HepG2 (cell line): ENCODE results near the gene B3GALNT2. TPM values are rescaled to one million over a fixed set of nuclear protein-coding genes. Genes with fewer than 3 reads are reported as not detected.

Experiments
- CCAR2 ChIP-seq: fragments of 200-400 bp; formaldehyde crosslinking; optimal IDR thresholded peaks from 2 replicates; pipeline ENCODE3; 2018; ENCODE audit warnings: low read depth, mild to moderate bottlenecking, low read length, moderate library complexity
- FLYWCH1 ChIP-seq: sonication (generic); formaldehyde crosslinking; IDR thresholded peaks from 2 replicates; pipeline ENCODE4 v1.8.1; 2023; ENCODE audit warnings: mild to moderate bottlenecking, missing genetic modification reagents
- FOXA3 ChIP-seq: IDR thresholded peaks from 2 replicates; pipeline ENCODE4 v1.6.1; 2016; ENCODE audit warnings: missing genetic modification reagents, missing compliant biosample characterization
- GTF3A ChIP-seq: sonication (generic); formaldehyde crosslinking; conservative IDR thresholded peaks from 2 replicates; pipeline ENCODE4 v1.4.0; 2020; ENCODE audit warnings: mild to moderate bottlenecking, missing genetic modification reagents
- MED8 ChIP-seq: sonication (generic); formaldehyde crosslinking; IDR thresholded peaks from 2 replicates; pipeline ENCODE4 v1.8.1; 2023; ENCODE audit warnings: mild to moderate bottlenecking, missing genetic modification reagents; ENCODE audit not compliant: insufficient replicate concordance
- MEIS1 ChIP-seq: sonication (generic); formaldehyde crosslinking; IDR thresholded peaks from 2 replicates; pipeline ENCODE4 v1.9.0; 2021; ENCODE audit warnings: mild to moderate bottlenecking, missing genetic modification reagents, moderate library complexity, borderline replicate concordance
- PAF1 ChIP-seq: IDR thresholded peaks from 2 replicates; pipeline ENCODE4 v1.6.1; 2016; ENCODE audit warnings: missing genetic modification reagents, missing compliant biosample characterization
- SIX4 ChIP-seq: sonication (generic); formaldehyde crosslinking; IDR thresholded peaks from 2 replicates; pipeline ENCODE4 v1.4.0; 2020; ENCODE audit warnings: missing genetic modification reagents
- SRF ChIP-seq: IDR thresholded peaks from 2 replicates; pipeline ENCODE4 v1.6.1; 2011; ENCODE audit warnings: mild to moderate bottlenecking, low read depth, low read length, moderate library complexity
- ZBTB38 ChIP-seq: sonication (generic); formaldehyde crosslinking; IDR thresholded peaks from 2 replicates; pipeline ENCODE4 v1.5.1; 2020; ENCODE audit warnings: mild to moderate bottlenecking, missing genetic modification reagents
- ZKSCAN8 ChIP-seq: IDR thresholded peaks from 2 replicates; pipeline ENCODE4 v1.6.1; 2016; ENCODE audit warnings: borderline replicate concordance, missing genetic modification reagents, missing compliant biosample characterization
- ZNF253 ChIP-seq: sonication (generic); formaldehyde crosslinking; IDR thresholded peaks from 2 replicates; pipeline ENCODE4 v1.8.0; 2022; ENCODE audit warnings: mild to moderate bottlenecking, missing genetic modification reagents, borderline replicate concordance
- ZNF264 ChIP-seq: sonication (generic); formaldehyde crosslinking; IDR thresholded peaks from 2 replicates; pipeline ENCODE4 v1.4.0; 2020; ENCODE audit warnings: missing genetic modification reagents
- ZNF337 ChIP-seq: sonication (generic); formaldehyde crosslinking; IDR thresholded peaks from 2 replicates; pipeline ENCODE4 v1.5.1; 2020; ENCODE audit warnings: missing genetic modification reagents, low read depth, mild to moderate bottlenecking, borderline replicate concordance
- ZNF34 ChIP-seq: sonication (generic); formaldehyde crosslinking; IDR thresholded peaks from 2 replicates; pipeline ENCODE4 v1.4.0; 2020; ENCODE audit warnings: mild to moderate bottlenecking, missing genetic modification reagents, borderline replicate concordance
- ZNF382 ChIP-seq: sonication (generic); formaldehyde crosslinking; IDR thresholded peaks from 2 replicates; pipeline ENCODE4 v1.5.0; 2020; ENCODE audit warnings: missing genetic modification reagents, mild to moderate bottlenecking, borderline replicate concordance
- ZNF451 ChIP-seq: sonication (generic); formaldehyde crosslinking; IDR thresholded peaks from 2 replicates; pipeline ENCODE4 v1.5.0; 2020; ENCODE audit warnings: mild to moderate bottlenecking, missing genetic modification reagents
- ZNF530 ChIP-seq: sonication (generic); formaldehyde crosslinking; IDR thresholded peaks from 2 replicates; pipeline ENCODE4 v1.5.0; 2020; ENCODE audit warnings: low read depth, mild to moderate bottlenecking, missing genetic modification reagents
- polyA plus RNA-seq, 8 experiments: library from polyadenylated mRNA; depleted of rRNA in 3 of 8; stranded (reverse) in 7 of 8; unstranded in 1 of 8; fragments of >200 nt; fragmentation: Illumina TruSeq in 4 of 8; extraction: Trizol in 4 of 8; gene quantifications; 2 replicates each; pipeline versions ENCODE4 v1.2.1 to v1.2.3, GENCODE V29; 2011 to 2016; ENCODE audit warnings: low read depth in 4 of 8, missing spikeins in 1 of 8, mixed read lengths in 1 of 8; ENCODE audit not compliant: insufficient read depth in 1 of 8
- total RNA-seq, 5 experiments: library from RNA; depleted of rRNA; stranded (reverse); fragments of >200 nt; fragmentation: Illumina TruSeq; extraction: Trizol; gene quantifications; 2 replicates each; pipeline ENCODE4 v1.2.3, GENCODE V29; 2016; ENCODE audit warnings: low read depth in 1 of 5
- TF ChIP-seq, protein P1 (sequence below): sonication (generic); formaldehyde crosslinking; IDR thresholded peaks from 2 replicates; pipeline ENCODE4 v1.5.0; 2020; ENCODE audit warnings: mild to moderate bottlenecking, missing genetic modification reagents
- TF ChIP-seq, protein P2 (sequence below): sonication (generic); formaldehyde crosslinking; conservative IDR thresholded peaks from 2 replicates; pipeline ENCODE4 v1.8.0; 2022; ENCODE audit warnings: mild to moderate bottlenecking, moderate library complexity, missing genetic modification reagents
- TF ChIP-seq, protein P3 (sequence below): IDR thresholded peaks from 2 replicates; pipeline ENCODE4 v1.6.1; 2016
- TF ChIP-seq, protein P4 (sequence below): sonication (generic); formaldehyde crosslinking; IDR thresholded peaks from 2 replicates; pipeline ENCODE4 v1.5.1; 2020; ENCODE audit warnings: missing genetic modification reagents, mild to moderate bottlenecking, borderline replicate concordance
- TF ChIP-seq, protein P5 (sequence below): sonication (generic); formaldehyde crosslinking; IDR thresholded peaks from 2 replicates; pipeline ENCODE4 v1.9.0; 2022; ENCODE audit warnings: missing genetic modification reagents, mild to moderate bottlenecking, borderline replicate concordance

B3GALNT2 gene
- total and polyA plus RNA-seq, 2 of the 13 experiments (the other 11 are each of a cell fraction or from before 2014, with no cell fraction given) = 16.5 to 28.9 TPM

DNA sequence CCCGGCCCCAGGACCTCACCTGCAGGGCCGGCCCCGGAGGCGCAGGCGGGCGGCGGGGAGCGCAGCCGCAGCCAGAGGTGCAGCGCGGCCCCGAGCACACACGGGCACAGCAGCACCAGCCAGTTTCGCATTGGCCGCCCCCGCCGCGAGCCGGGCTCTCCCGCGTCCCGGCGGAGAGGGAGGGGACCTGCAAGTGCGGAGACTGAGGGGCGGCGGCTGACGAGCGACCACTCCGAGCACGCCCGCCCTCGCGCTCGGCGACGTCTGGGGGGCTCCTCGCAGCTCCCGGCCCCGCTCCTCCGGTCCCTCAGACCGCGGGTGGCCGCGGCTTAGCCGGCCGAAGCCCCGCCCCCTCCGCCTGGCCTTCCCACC is at the start of gene B3GALNT2 (continued):
- TF ChIP-seq ZNF337 (CRISPR knock-in tag) (no peak), ZKSCAN8 (no peak), MED8 (CRISPR knock-in tag) (no peak), MEIS1 (CRISPR knock-in tag) (peak; percentile 86), FOXA3 (CRISPR knock-in tag) (no peak), FLYWCH1 (CRISPR knock-in tag) (no peak), ZNF264 (CRISPR knock-in tag) (no peak), PAF1 (CRISPR knock-in tag) (no peak), ZNF253 (no peak), GTF3A (peak; percentile 95; the same call in 1 of the 2 replicates), SRF (no peak), SIX4 (CRISPR knock-in tag) (no peak), ZBTB38 (CRISPR knock-in tag) (no peak), ZNF34 (CRISPR knock-in tag) (peak; percentile 57; the same call in 1 of the 2 replicates), ZNF382 (no peak), ZNF451 (no peak; the same call in 1 of the 2 replicates), CCAR2 (no peak), ZNF530 (no peak)
- TF ChIP-seq, protein P1, sequence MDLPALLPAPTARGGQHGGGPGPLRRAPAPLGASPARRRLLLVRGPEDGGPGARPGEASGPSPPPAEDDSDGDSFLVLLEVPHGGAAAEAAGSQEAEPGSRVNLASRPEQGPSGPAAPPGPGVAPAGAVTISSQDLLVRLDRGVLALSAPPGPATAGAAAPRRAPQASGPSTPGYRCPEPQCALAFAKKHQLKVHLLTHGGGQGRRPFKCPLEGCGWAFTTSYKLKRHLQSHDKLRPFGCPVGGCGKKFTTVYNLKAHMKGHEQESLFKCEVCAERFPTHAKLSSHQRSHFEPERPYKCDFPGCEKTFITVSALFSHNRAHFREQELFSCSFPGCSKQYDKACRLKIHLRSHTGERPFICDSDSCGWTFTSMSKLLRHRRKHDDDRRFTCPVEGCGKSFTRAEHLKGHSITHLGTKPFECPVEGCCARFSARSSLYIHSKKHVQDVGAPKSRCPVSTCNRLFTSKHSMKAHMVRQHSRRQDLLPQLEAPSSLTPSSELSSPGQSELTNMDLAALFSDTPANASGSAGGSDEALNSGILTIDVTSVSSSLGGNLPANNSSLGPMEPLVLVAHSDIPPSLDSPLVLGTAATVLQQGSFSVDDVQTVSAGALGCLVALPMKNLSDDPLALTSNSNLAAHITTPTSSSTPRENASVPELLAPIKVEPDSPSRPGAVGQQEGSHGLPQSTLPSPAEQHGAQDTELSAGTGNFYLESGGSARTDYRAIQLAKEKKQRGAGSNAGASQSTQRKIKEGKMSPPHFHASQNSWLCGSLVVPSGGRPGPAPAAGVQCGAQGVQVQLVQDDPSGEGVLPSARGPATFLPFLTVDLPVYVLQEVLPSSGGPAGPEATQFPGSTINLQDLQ = no peak
- TF ChIP-seq, protein P2, sequence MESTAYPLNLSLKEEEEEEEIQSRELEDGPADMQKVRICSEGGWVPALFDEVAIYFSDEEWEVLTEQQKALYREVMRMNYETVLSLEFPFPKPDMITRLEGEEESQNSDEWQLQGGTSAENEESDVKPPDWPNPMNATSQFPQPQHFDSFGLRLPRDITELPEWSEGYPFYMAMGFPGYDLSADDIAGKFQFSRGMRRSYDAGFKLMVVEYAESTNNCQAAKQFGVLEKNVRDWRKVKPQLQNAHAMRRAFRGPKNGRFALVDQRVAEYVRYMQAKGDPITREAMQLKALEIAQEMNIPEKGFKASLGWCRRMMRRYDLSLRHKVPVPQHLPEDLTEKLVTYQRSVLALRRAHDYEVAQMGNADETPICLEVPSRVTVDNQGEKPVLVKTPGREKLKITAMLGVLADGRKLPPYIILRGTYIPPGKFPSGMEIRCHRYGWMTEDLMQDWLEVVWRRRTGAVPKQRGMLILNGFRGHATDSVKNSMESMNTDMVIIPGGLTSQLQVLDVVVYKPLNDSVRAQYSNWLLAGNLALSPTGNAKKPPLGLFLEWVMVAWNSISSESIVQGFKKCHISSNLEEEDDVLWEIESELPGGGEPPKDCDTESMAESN (CRISPR knock-in tag) = no peak
- TF ChIP-seq, protein P3, sequence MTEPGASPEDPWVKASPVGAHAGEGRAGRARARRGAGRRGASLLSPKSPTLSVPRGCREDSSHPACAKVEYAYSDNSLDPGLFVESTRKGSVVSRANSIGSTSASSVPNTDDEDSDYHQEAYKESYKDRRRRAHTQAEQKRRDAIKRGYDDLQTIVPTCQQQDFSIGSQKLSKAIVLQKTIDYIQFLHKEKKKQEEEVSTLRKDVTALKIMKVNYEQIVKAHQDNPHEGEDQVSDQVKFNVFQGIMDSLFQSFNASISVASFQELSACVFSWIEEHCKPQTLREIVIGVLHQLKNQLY (CRISPR knock-in tag) = no peak
- TF ChIP-seq, protein P4, sequence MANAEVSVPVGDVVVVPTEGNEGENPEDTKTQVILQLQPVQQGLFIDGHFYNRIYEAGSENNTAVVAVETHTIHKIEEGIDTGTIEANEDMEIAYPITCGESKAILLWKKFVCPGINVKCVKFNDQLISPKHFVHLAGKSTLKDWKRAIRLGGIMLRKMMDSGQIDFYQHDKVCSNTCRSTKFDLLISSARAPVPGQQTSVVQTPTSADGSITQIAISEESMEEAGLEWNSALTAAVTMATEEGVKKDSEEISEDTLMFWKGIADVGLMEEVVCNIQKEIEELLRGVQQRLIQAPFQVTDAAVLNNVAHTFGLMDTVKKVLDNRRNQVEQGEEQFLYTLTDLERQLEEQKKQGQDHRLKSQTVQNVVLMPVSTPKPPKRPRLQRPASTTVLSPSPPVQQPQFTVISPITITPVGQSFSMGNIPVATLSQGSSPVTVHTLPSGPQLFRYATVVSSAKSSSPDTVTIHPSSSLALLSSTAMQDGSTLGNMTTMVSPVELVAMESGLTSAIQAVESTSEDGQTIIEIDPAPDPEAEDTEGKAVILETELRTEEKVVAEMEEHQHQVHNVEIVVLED (CRISPR knock-in tag) = no peak
- TF ChIP-seq, protein P5, sequence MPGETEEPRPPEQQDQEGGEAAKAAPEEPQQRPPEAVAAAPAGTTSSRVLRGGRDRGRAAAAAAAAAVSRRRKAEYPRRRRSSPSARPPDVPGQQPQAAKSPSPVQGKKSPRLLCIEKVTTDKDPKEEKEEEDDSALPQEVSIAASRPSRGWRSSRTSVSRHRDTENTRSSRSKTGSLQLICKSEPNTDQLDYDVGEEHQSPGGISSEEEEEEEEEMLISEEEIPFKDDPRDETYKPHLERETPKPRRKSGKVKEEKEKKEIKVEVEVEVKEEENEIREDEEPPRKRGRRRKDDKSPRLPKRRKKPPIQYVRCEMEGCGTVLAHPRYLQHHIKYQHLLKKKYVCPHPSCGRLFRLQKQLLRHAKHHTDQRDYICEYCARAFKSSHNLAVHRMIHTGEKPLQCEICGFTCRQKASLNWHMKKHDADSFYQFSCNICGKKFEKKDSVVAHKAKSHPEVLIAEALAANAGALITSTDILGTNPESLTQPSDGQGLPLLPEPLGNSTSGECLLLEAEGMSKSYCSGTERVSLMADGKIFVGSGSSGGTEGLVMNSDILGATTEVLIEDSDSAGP (CRISPR knock-in tag) = no peak
